Endothelial cell of umbilical vein (primary cell): Measurements from ENCODE around the gene DNAJC8. TPM values are rescaled to one million over a fixed set of nuclear protein-coding genes. Genes with fewer than 3 reads are reported as not detected.

Experiments used
- BruUV-seq: library from RNA; stranded (reverse); fragments of 400-500 nt; replicated peaks from 2 replicates; lab custom pipeline; 2021; lab: Mats Ljungman, UMichigan
- CTCF ChIA-PET: fragments of 300-600, 350-600 bp; sonication (Branson Sonifier 250); formaldehyde crosslinking; loops from one replicate; lab custom pipeline; 2021; ENCODE audit warnings: antibody characterized with exemption, inconsistent platforms; lab: Charles Lee
- POLR2A ChIA-PET: fragments of 300-600, 350-600 bp; sonication (Branson Sonifier 250); formaldehyde crosslinking; loops from one replicate; lab custom pipeline; 2021; ENCODE audit warnings: antibody characterized with exemption, inconsistent platforms; lab: Charles Lee
- DNase-seq: peaks from one replicate; pipeline ENCODE4 v3.0.0-alpha.2; 2011; ENCODE audit warnings: low read depth, low spot score
- FAIRE-seq: peaks from 2 replicates; lab custom pipeline; 2011; peaks lifted over from hg19 to GRCh38; lab: Jason Lieb, UNC
- H2AFZ ChIP-seq: 2 replicates; pipeline ENCODE4 v1.6.0; 2012; ENCODE audit warnings: low read depth, low read length, control low read depth, inconsistent platforms
- H3K27ac ChIP-seq: 2 replicates; pipeline ENCODE4 v1.5.1; 2011; ENCODE audit warnings: low read depth, mild to moderate bottlenecking, control low read depth, low read length, moderate library complexity; ENCODE audit not compliant: insufficient read depth
- H3K27me3 ChIP-seq, 2 experiments: 2 replicates each; pipeline versions ENCODE4 v1.6.0 to v1.6.1; 2011; ENCODE audit warnings: low read length in 2 of 2, mixed read lengths in 1 of 2; ENCODE audit not compliant: control insufficient read depth in 2 of 2, insufficient read depth in 2 of 2
- H3K36me3 ChIP-seq, 2 experiments: 2 replicates in 1 of 2; 3 replicates in 1 of 2; pipeline ENCODE4 v1.5.1; 2011; ENCODE audit warnings: low read length in 2 of 2, mild to moderate bottlenecking in 1 of 2, moderate library complexity in 1 of 2; ENCODE audit not compliant: control insufficient read depth in 2 of 2, insufficient read depth in 2 of 2; ENCODE audit errors: extremely low read depth in 1 of 2
- H3K4me1 ChIP-seq: 3 replicates; pipeline ENCODE4 v1.5.1; 2011; ENCODE audit warnings: mild to moderate bottlenecking, low read length; ENCODE audit not compliant: control insufficient read depth, insufficient read depth; ENCODE audit errors: extremely low read depth
- H3K4me2 ChIP-seq: 2 replicates; pipeline ENCODE4 v1.6.1; 2011; ENCODE audit warnings: low read length, control low read depth, mixed read lengths; ENCODE audit not compliant: insufficient read depth
- H3K4me3 ChIP-seq, 3 experiments: fragments of 200-600 bp in 1 of 3; sonication (generic), shearing (Covaris generic) in 1 of 3; replicated peaks in 1 of 3; 2 replicates each; pipeline ENCODE4 v1.5.1; 2011 to 2016; ENCODE audit warnings: control low read depth in 3 of 3, low read length in 3 of 3, mild to moderate bottlenecking in 2 of 3, inconsistent platforms in 1 of 3, low read depth in 1 of 3, moderate library complexity in 1 of 3; ENCODE audit not compliant: insufficient read depth in 1 of 3
- H3K79me2 ChIP-seq: 2 replicates; pipeline ENCODE4 v1.6.0; 2012; ENCODE audit warnings: low read length, inconsistent platforms; ENCODE audit not compliant: control insufficient read depth, insufficient read depth
- H3K9ac ChIP-seq: replicated peaks from 2 replicates; pipeline ENCODE3; 2011; ENCODE audit warnings: low read length, control low read depth; ENCODE audit not compliant: insufficient read depth; ENCODE audit errors: extremely low read depth
- H3K9me1 ChIP-seq: replicated peaks from 3 replicates; pipeline ENCODE4 v1.6.0; 2011; ENCODE audit warnings: mild to moderate bottlenecking, low read length; ENCODE audit not compliant: control insufficient read depth, insufficient read depth; ENCODE audit errors: extremely low read depth
- H3K9me3 ChIP-seq: replicated peaks from 2 replicates; pipeline ENCODE4 v1.5.1; 2012; ENCODE audit warnings: low read length, inconsistent platforms; ENCODE audit not compliant: control insufficient read depth, insufficient read depth
- H4K20me1 ChIP-seq: replicated peaks from 2 replicates; pipeline ENCODE3; 2011; ENCODE audit warnings: mild to moderate bottlenecking, low read length; ENCODE audit not compliant: control insufficient read depth, insufficient read depth; ENCODE audit errors: extremely low read depth
- CTCF ChIP-seq, 2 donors: IDR thresholded peaks; 1 replicate in 1 of 2; 2 replicates in 1 of 2; pipeline ENCODE4 v1.5.1; 2011; ENCODE audit warnings: low read length in 2 of 2, mild to moderate bottlenecking in 2 of 2, moderate library complexity in 2 of 2, control low read depth in 1 of 2, inconsistent platforms in 1 of 2, low read depth in 1 of 2; ENCODE audit not compliant: insufficient read depth in 1 of 2; ENCODE audit errors: extremely low read depth in 1 of 2
- EZH2 ChIP-seq: IDR thresholded peaks from 2 replicates; pipeline ENCODE4 v1.6.1; 2012; ENCODE audit warnings: borderline replicate concordance, low read depth, mild to moderate bottlenecking, moderate library complexity, low read length, inconsistent platforms; ENCODE audit not compliant: severe bottlenecking
- FOS ChIP-seq: IDR thresholded peaks from 2 replicates; pipeline ENCODE4 v1.6.1; 2011; ENCODE audit warnings: mild to moderate bottlenecking, low read length, moderate library complexity, borderline replicate concordance; ENCODE audit not compliant: insufficient read depth
- GATA2 ChIP-seq: IDR thresholded peaks from 2 replicates; pipeline ENCODE4 v1.7.0; 2011; ENCODE audit warnings: low read depth, mild to moderate bottlenecking, moderate library complexity, mixed read lengths, low read length; ENCODE audit not compliant: insufficient read length, insufficient read depth
- JUN ChIP-seq: IDR thresholded peaks from 2 replicates; pipeline ENCODE4 v1.6.1; 2011; ENCODE audit warnings: borderline replicate concordance, low read depth; ENCODE audit not compliant: insufficient read length, insufficient read depth
- MYC ChIP-seq: IDR thresholded peaks from one replicate; pipeline ENCODE4 v1.6.1; 2011; ENCODE audit warnings: mild to moderate bottlenecking, low read depth, low read length
- POLR2A ChIP-seq: IDR thresholded peaks from 2 replicates; pipeline ENCODE4 v1.6.1; 2012; ENCODE audit warnings: low read depth, mild to moderate bottlenecking, control low read depth, low read length
- POLR2AphosphoS5 ChIP-seq: IDR thresholded peaks from 2 replicates; pipeline ENCODE4 v1.6.1; 2012; ENCODE audit warnings: low read depth, mild to moderate bottlenecking, control low read depth, low read length, moderate library complexity; ENCODE audit not compliant: insufficient read depth
- dilution Hi-C: fragments of 300-500 bp; cut with MboI; formaldehyde crosslinking; loops from one replicate; pipeline ENCODE4 v1.15.0; 2019; ENCODE audit warnings: low sequenced_read_pairs; ENCODE audit not compliant: extremely low pct_ligation_motif_present
- intact Hi-C: fragments of 100-400 bp; cut with micrococcal nuclease; formaldehyde crosslinking; loops from one replicate; pipeline ENCODE4 v1.10.0; 2022
- polyA plus RNA-seq, 4 experiments: library from polyadenylated mRNA; depleted of rRNA in 3 of 4; stranded (reverse) in 3 of 4; unstranded in 1 of 4; fragments of >200 nt; gene quantifications; 2 replicates each; pipeline versions ENCODE4 v1.2.1 to v1.2.3, GENCODE V29; 2011 to 2012; ENCODE audit warnings: missing spikeins in 1 of 4
- total RNA-seq: library from RNA; stranded (reverse); gene quantifications from 2 replicates; pipeline ENCODE4 v1.2.3, GENCODE V29; 2021

DNAJC8 gene
- total and polyA plus RNA-seq, 2 donors (not counting 3 experiments of a cell fraction or from before 2014, with no cell fraction given) = 71.0 to 106 TPM

DNA sequence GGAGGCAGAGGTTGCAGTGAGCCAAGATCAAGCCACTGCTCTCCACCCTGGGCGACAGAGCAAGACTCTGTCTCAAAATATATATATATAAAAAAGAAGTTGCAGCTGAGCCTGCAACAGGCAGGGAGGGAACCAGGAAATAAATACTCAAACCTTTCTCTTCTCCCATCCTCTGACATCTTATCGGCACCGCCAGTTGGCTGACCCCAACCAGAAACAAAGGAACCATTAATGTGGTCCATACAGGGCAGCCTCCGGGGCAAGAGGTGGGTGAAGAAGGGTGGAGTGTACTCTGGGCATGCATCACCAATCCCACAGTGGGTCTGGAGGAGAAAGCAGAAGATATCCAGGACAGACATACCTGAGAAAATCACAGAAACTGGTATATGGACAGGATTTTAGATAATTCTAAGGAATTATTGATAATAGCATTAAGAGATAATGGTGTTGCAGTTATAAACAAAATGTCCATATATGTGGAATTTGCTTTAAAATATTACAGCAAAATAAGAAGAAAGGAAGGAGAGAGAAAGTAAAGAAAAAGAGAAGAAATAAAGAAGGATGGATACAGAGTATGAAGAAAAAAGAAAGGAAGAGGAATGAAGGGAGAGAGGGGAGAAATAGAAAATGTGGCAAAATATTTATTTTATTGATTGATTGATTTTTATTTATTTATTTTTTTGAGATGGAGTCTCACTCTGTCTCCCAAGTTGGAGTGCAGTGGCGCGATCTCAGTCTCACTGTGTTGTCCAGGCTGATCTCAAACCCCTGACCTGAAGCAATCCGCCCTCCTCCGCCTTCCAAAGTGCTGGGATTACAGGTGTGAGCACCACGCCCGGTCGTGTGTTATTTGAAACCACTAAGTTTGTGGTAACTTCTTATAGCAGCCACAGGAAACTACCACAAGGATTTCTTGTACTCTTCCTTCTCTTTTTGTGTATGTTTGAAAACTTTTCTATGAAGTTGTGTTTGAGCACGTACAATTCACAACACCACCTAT lies 52.2 kb downstream of the DNAJC8 start:
- Histone ChIP-seq H3K9me3 (no peaks in the 10 kb centered on the region), H3K4me1 (no peaks in the 10 kb centered on the region), H3K9ac (no peak overlapping the region), H3K4me2 (no peak overlapping the region), H3K27ac (no peak overlapping the region), H2AFZ (peak overlapping the region; percentile 57), H3K27me3 (no peaks in the 10 kb centered on the region), H4K20me1 (no peaks in the 10 kb centered on the region), H3K9me1 (no peaks in the 10 kb centered on the region), H3K4me3 (no peak overlapping the region), H3K79me2 (no peaks in the 10 kb centered on the region), H3K36me3 (no peaks in the 10 kb centered on the region)
- FAIRE-seq (no peak), DNase-seq (peak; percentile 33)
- dilution Hi-C loops = no loop called here
- TF ChIP-seq MYC = no peak
- TF ChIP-seq FOS = no peak
- TF ChIP-seq EZH2 = no peak
- no peak for TF ChIP-seq POLR2A
- no peak for TF ChIP-seq POLR2AphosphoS5
- no peak for TF ChIP-seq CTCF (IDR thresholded peaks at IDR 0.05; ENCODE audit: extremely low read depth in 1 of 2, insufficient read depth in 1 of 2, low read depth in 1 of 2, low read length in 2 of 2)
- no peak for TF ChIP-seq GATA2
- no peak for TF ChIP-seq JUN
- BruUV-seq = no TSS peak
- CTCF ChIA-PET = no interaction called here
- POLR2A ChIA-PET = no interaction called here
- intact Hi-C loops = no loop called here
